ENCODE measurements around the gene RNF223. TPM values are rescaled to one million over a fixed set of nuclear protein-coding genes. Genes with fewer than 3 reads are reported as not detected.

RNF223 gene
- total RNA-seq, 1 donor from 2014 or later: 9.0 TPM

- FAIRE-seq: no peak
- H3K27me3 ChIP-seq (ENCODE audit: control insufficient read depth, insufficient read depth, low read length): peaks cover 1% of the 10 kb centered on the region
- H3K4me3 ChIP-seq (ENCODE audit: low read depth, low read length): peak overlapping the region; percentile 3
- no peak for TF ChIP-seq CTCF (IDR thresholded peaks at IDR 0.05; ENCODE audit: insufficient read depth, low read length, severe bottlenecking)
- H3K36me3 ChIP-seq (ENCODE audit: control insufficient read depth, insufficient read depth, low read length): no peaks in the 10 kb centered on the region
- DNase-seq (ENCODE audit: low read depth): no peak
These were observed 10.7 kb downstream of the RNF223 start for GRCh38 chr1:1063261-1063944.

GRCh38 chr1:1062348-1063163 is 11.6 kb downstream of the RNF223 start:
- DNase-seq (ENCODE audit: low read depth) (no peak), FAIRE-seq (no peak)
- H3K36me3 ChIP-seq (ENCODE audit: control insufficient read depth, insufficient read depth, low read length): no peaks in the 10 kb centered on the region
- peaks cover 1% of the 10 kb centered on the region for H3K27me3 ChIP-seq (ENCODE audit: control insufficient read depth, insufficient read depth, low read length)
- TF ChIP-seq CTCF (IDR thresholded peaks at IDR 0.05; ENCODE audit: insufficient read depth, low read length, severe bottlenecking): no peak
- no peak overlapping the region for H3K4me3 ChIP-seq (ENCODE audit: low read depth, low read length)

- no peak for TF ChIP-seq CTCF (IDR thresholded peaks at IDR 0.05; ENCODE audit: insufficient read depth, low read length, severe bottlenecking)
- no peak for FAIRE-seq
- H3K27me3 ChIP-seq (ENCODE audit: control insufficient read depth, insufficient read depth, low read length): peaks cover 1% of the 10 kb centered on the region
- no peak for DNase-seq (ENCODE audit: low read depth)
- H3K36me3 ChIP-seq (ENCODE audit: control insufficient read depth, insufficient read depth, low read length): no peaks in the 10 kb centered on the region
- no peak overlapping the region for H3K4me3 ChIP-seq (ENCODE audit: low read depth, low read length)
These were observed 12.3 kb downstream of the RNF223 start for GRCh38 chr1:1061682-1062345.

- DNase-seq (ENCODE audit: low read depth): no peak
- TF ChIP-seq CTCF (IDR thresholded peaks at IDR 0.05; ENCODE audit: insufficient read depth, low read length, severe bottlenecking): no peak
- H3K36me3 ChIP-seq (ENCODE audit: control insufficient read depth, insufficient read depth, low read length): no peaks in the 10 kb centered on the region
- no peak overlapping the region for H3K4me3 ChIP-seq (ENCODE audit: low read depth, low read length)
- peaks cover 1% of the 10 kb centered on the region for H3K27me3 ChIP-seq (ENCODE audit: control insufficient read depth, insufficient read depth, low read length)
- no peak for FAIRE-seq
These were observed 13.7 kb downstream of the RNF223 start for GRCh38 chr1:1060281-1061000.

GRCh38 chr1:1059494-1060280 is 14.4 kb downstream of the RNF223 start:
- DNase-seq (ENCODE audit: low read depth) (peak; percentile 46), FAIRE-seq (no peak)
- TF ChIP-seq CTCF (IDR thresholded peaks at IDR 0.05; ENCODE audit: insufficient read depth, low read length, severe bottlenecking): no peak
- peaks cover 2% of the 10 kb centered on the region for H3K36me3 ChIP-seq (ENCODE audit: control insufficient read depth, insufficient read depth, low read length)
- peak overlapping the region; percentile 43 for H3K4me3 ChIP-seq (ENCODE audit: low read depth, low read length)
- H3K27me3 ChIP-seq (ENCODE audit: control insufficient read depth, insufficient read depth, low read length): peaks cover 1% of the 10 kb centered on the region

Data from bronchial epithelial cell (primary cell).